CD4-positive, alpha-beta T cell (primary cell): ENCODE measurements around the gene GPC6. TPM values are rescaled to one million over a fixed set of nuclear protein-coding genes. Genes with fewer than 3 reads are reported as not detected.

Experiments used
- ATAC-seq: fragments of 200-7000 bp; cut with Tn5 transposase; one replicate; pipeline ENCODE4 v1.10.0; 2022; ENCODE audit warnings: mild to moderate bottlenecking; ENCODE audit not compliant: poor library complexity
- CTCF ChIA-PET: fragments of 350-600 bp; sonication (Branson Sonifier 250); formaldehyde crosslinking; loops from one replicate; lab custom pipeline; 2021; ENCODE audit warnings: antibody characterized with exemption, inconsistent platforms; lab: Charles Lee
- POLR2A ChIA-PET: fragments of 350-600 bp; sonication (Branson Sonifier 250); formaldehyde crosslinking; loops from one replicate; lab custom pipeline; 2021; ENCODE audit warnings: antibody characterized with exemption, inconsistent platforms; lab: Charles Lee
- DNase-seq, 14 experiments: peaks; one replicate each; pipeline ENCODE4 v3.0.0-alpha.2; 2013 to 2020; ENCODE audit warnings: mixed read lengths in 2 of 14
- H3K27ac ChIP-seq, 2 donors: one replicate each; pipeline versions ENCODE4 v1.5.1 to v1.7.0; 2013; ENCODE audit warnings: low read length in 2 of 2, low read depth in 1 of 2, mild to moderate bottlenecking in 1 of 2
- H3K27me3 ChIP-seq, 2 experiments: 1 replicate in 1 of 2; 2 replicates in 1 of 2; pipeline versions ENCODE4 v1.6.1 to v1.7.0; 2013; ENCODE audit warnings: low read length in 2 of 2, control low read depth in 1 of 2, mild to moderate bottlenecking in 1 of 2, moderate library complexity in 1 of 2; ENCODE audit not compliant: insufficient read depth in 2 of 2, control insufficient read depth in 1 of 2
- H3K36me3 ChIP-seq: one replicate; pipeline ENCODE4 v1.6.1; 2013; ENCODE audit warnings: low read length, control low read depth; ENCODE audit not compliant: insufficient read depth
- H3K4me1 ChIP-seq: one replicate; pipeline ENCODE4 v1.6.1; 2013; ENCODE audit warnings: low read length, control low read depth; ENCODE audit not compliant: insufficient read depth
- H3K4me3 ChIP-seq: one replicate; pipeline ENCODE4 v1.5.1; 2013; ENCODE audit warnings: mild to moderate bottlenecking, low read length, moderate library complexity
- H3K9me3 ChIP-seq, 2 experiments: 1 replicate in 1 of 2; 2 replicates in 1 of 2; pipeline versions ENCODE4 v1.6.1 to v1.7.0; 2013; ENCODE audit warnings: low read length in 2 of 2, mild to moderate bottlenecking in 2 of 2, control low read depth in 1 of 2, moderate library complexity in 1 of 2; ENCODE audit not compliant: control insufficient read depth in 1 of 2, insufficient read depth in 1 of 2
- H3K27ac Mint-ChIP-seq: one replicate; pipeline ENCODE4 v1.8.0; 2020; ENCODE audit warnings: mixed read lengths
- H3K27me3 Mint-ChIP-seq: one replicate; pipeline ENCODE4 v1.8.0; 2021; ENCODE audit warnings: mixed read lengths
- H3K36me3 Mint-ChIP-seq: one replicate; pipeline ENCODE4 v1.8.0; 2021; ENCODE audit warnings: low read depth, mixed read lengths
- H3K4me1 Mint-ChIP-seq: one replicate; pipeline ENCODE4 v1.8.0; 2021; ENCODE audit warnings: low read depth, mixed read lengths
- H3K4me3 Mint-ChIP-seq: one replicate; pipeline ENCODE4 v1.8.0; 2020; ENCODE audit warnings: mild to moderate bottlenecking, mixed read lengths
- H3K9me3 Mint-ChIP-seq: one replicate; pipeline ENCODE4 v1.8.0; 2020; ENCODE audit warnings: mixed read lengths
- CTCF ChIP-seq: fragments of 200-600 bp; IDR thresholded peaks from one replicate; pipeline ENCODE4 v1.8.0; 2022; ENCODE audit warnings: antibody characterized with exemption, mild to moderate bottlenecking
- intact Hi-C, 2 experiments: fragments of 100-400 bp; cut with DNase I in 1 of 2; cut with micrococcal nuclease in 1 of 2; formaldehyde crosslinking; loops; one replicate each; pipeline versions ENCODE4 v1.15.1 to v1.9.0; 2023 to 2025; cut with DNase I, micrococcal nuclease
- total RNA-seq, 174 experiments: library from RNA in 2 of 174; stranded (reverse) in 2 of 174; gene quantifications; one replicate each; pipeline ENCODE4 v1.2.3 and lab custom pipeline; 2021 to 2026

GPC6 gene
- total RNA-seq, 2 experiments from 2014 or later, result not detected

- DNase-seq (no peak), ATAC-seq (no peak)
- H3K27me3 Mint-ChIP-seq, result no peaks in the 10 kb centered on the region
- H3K4me3 Mint-ChIP-seq, result no peak overlapping the region
- peaks cover 2% of the 10 kb centered on the region for H3K9me3 Mint-ChIP-seq
- H3K27me3 ChIP-seq, result no peaks in the 10 kb centered on the region
- H3K36me3 ChIP-seq, result no peaks in the 10 kb centered on the region
- no peak for TF ChIP-seq CTCF
- H3K27ac ChIP-seq, result no peak overlapping the region
- no peak overlapping the region for H3K4me3 ChIP-seq
- intact Hi-C loops, result no loop called here
- H3K4me1 Mint-ChIP-seq, result no peaks in the 10 kb centered on the region
- no peaks in the 10 kb centered on the region for H3K9me3 ChIP-seq
- H3K4me1 ChIP-seq, result no peaks in the 10 kb centered on the region
- ChIA-PET CTCF (no interaction called here), POLR2A (no interaction called here)
- no peaks in the 10 kb centered on the region for H3K36me3 Mint-ChIP-seq
- H3K27ac Mint-ChIP-seq, result no peak overlapping the region
Observed at GRCh38 chr13:93216122-93216521, 10.5 kb upstream of the GPC6 start.

- intact Hi-C loops, result no loop called here
- ChIA-PET CTCF (no interaction called here), POLR2A (no interaction called here)
- Mint-ChIP-seq H3K4me1 (no peaks in the 10 kb centered on the region), H3K9me3 (peaks cover 2% of the 10 kb centered on the region), H3K27ac (no peak overlapping the region), H3K4me3 (no peak overlapping the region), H3K27me3 (no peaks in the 10 kb centered on the region), H3K36me3 (no peaks in the 10 kb centered on the region)
- Histone ChIP-seq H3K4me1 (no peaks in the 10 kb centered on the region), H3K27me3 (no peaks in the 10 kb centered on the region), H3K4me3 (no peak overlapping the region), H3K9me3 (no peaks in the 10 kb centered on the region), H3K36me3 (no peaks in the 10 kb centered on the region), H3K27ac (no peak overlapping the region)
- DNase-seq (no peak), ATAC-seq (no peak)
- no peak for TF ChIP-seq CTCF
Observed at GRCh38 chr13:93217721-93218261, 8.8 kb upstream of the GPC6 start.

GRCh38 chr13:93218583-93218982, 8.0 kb upstream of the GPC6 start:
- ATAC-seq, result no peak
- Histone ChIP-seq H3K36me3 (no peaks in the 10 kb centered on the region), H3K4me1 (no peaks in the 10 kb centered on the region), H3K9me3 (no peaks in the 10 kb centered on the region), H3K27ac (no peak overlapping the region), H3K4me3 (no peak overlapping the region), H3K27me3 (no peaks in the 10 kb centered on the region)
- Mint-ChIP-seq H3K9me3 (peaks cover under 1% of the 10 kb centered on the region), H3K36me3 (no peaks in the 10 kb centered on the region), H3K27me3 (no peaks in the 10 kb centered on the region), H3K4me1 (no peaks in the 10 kb centered on the region), H3K27ac (no peak overlapping the region), H3K4me3 (no peak overlapping the region)
- TF ChIP-seq CTCF, result no peak
- ChIA-PET CTCF (no interaction called here), POLR2A (no interaction called here)
- intact Hi-C loops, result no loop called here
- no peak for DNase-seq
